Progenitor cell of endocrine pancreas (in vitro differentiated cells): ENCODE measurements around the gene LIX1. TPM values are rescaled to one million over a fixed set of nuclear protein-coding genes. Genes with fewer than 3 reads are reported as not detected.
A peak's percentile ranks its signal among the peaks of the same experiment; 100 is the strongest.

ENCODE experiments used
- DNase-seq: peaks from one replicate; pipeline ENCODE4 v3.0.0; 2021; ENCODE audit warnings: low spot score; ENCODE audit not compliant: unreplicated experiment
- H3K27ac Mint-ChIP-seq: 2 replicates; pipeline ENCODE4 v1.8.0; 2021; ENCODE audit warnings: mild to moderate bottlenecking, moderate library complexity, mixed read lengths
- H3K27me3 Mint-ChIP-seq: 2 replicates; pipeline ENCODE4 v1.8.0; 2021; ENCODE audit warnings: mixed read lengths
- H3K36me3 Mint-ChIP-seq: 2 replicates; pipeline ENCODE4 v1.8.0; 2022; ENCODE audit warnings: mixed read lengths; ENCODE audit not compliant: insufficient read depth
- H3K4me1 Mint-ChIP-seq: 2 replicates; pipeline ENCODE4 v1.8.0; 2021; ENCODE audit warnings: low read depth, mixed read lengths
- H3K4me3 Mint-ChIP-seq: 2 replicates; pipeline ENCODE4 v1.8.0; 2021; ENCODE audit warnings: low read depth, mild to moderate bottlenecking, moderate library complexity, mixed read lengths
- H3K9me3 Mint-ChIP-seq: 2 replicates; pipeline ENCODE4 v1.8.0; 2021; ENCODE audit warnings: low read depth, mixed read lengths
- CTCF ChIP-seq: fragments of 200-600 bp; sonication (generic); IDR thresholded peaks from one replicate; pipeline ENCODE4 v1.5.0; 2021; ENCODE audit warnings: antibody characterized with exemption, mild to moderate bottlenecking; ENCODE audit not compliant: unreplicated experiment
- total RNA-seq: library from RNA; stranded (reverse); gene quantifications from 2 replicates; pipeline ENCODE4 v1.2.1, GENCODE V29; 2021

LIX1 gene
- total RNA-seq, 1 donor from 2014 or later: 0.31 TPM

GRCh38 chr5:97071993-97072392, 70.4 kb downstream of the LIX1 start:
- H3K4me3 Mint-ChIP-seq: no peak overlapping the region
- no peak for DNase-seq
- H3K27ac Mint-ChIP-seq: no peak overlapping the region
- no peaks in the 10 kb centered on the region for H3K27me3 Mint-ChIP-seq
- H3K4me1 Mint-ChIP-seq: peaks cover 4% of the 10 kb centered on the region
- no peaks in the 10 kb centered on the region for H3K36me3 Mint-ChIP-seq
- H3K9me3 Mint-ChIP-seq: no peaks in the 10 kb centered on the region
- no peak for TF ChIP-seq CTCF

- H3K9me3 Mint-ChIP-seq: no peaks in the 10 kb centered on the region
- TF ChIP-seq CTCF: no peak
- no peak overlapping the region for H3K27ac Mint-ChIP-seq
- DNase-seq: no peak
- no peaks in the 10 kb centered on the region for H3K27me3 Mint-ChIP-seq
- no peak overlapping the region for H3K4me3 Mint-ChIP-seq
- no peaks in the 10 kb centered on the region for H3K36me3 Mint-ChIP-seq
- peaks cover 4% of the 10 kb centered on the region for H3K4me1 Mint-ChIP-seq
Observed at GRCh38 chr5:97071101-97071500, 71.3 kb downstream of the LIX1 start.

GRCh38 chr5:97070234-97070633, 72.2 kb downstream of the LIX1 start:
- H3K36me3 Mint-ChIP-seq: no peaks in the 10 kb centered on the region
- no peak overlapping the region for H3K27ac Mint-ChIP-seq
- DNase-seq: no peak
- H3K4me3 Mint-ChIP-seq: no peak overlapping the region
- TF ChIP-seq CTCF: no peak
- H3K27me3 Mint-ChIP-seq: no peaks in the 10 kb centered on the region
- H3K9me3 Mint-ChIP-seq: no peaks in the 10 kb centered on the region
- peaks cover 4% of the 10 kb centered on the region for H3K4me1 Mint-ChIP-seq

- peaks cover 6% of the 10 kb centered on the region for H3K4me1 Mint-ChIP-seq
- DNase-seq: no peak
- peak overlapping the region; percentile 4 for H3K27ac Mint-ChIP-seq
- no peak for TF ChIP-seq CTCF
- H3K9me3 Mint-ChIP-seq: no peaks in the 10 kb centered on the region
- H3K27me3 Mint-ChIP-seq: no peaks in the 10 kb centered on the region
- H3K36me3 Mint-ChIP-seq: no peaks in the 10 kb centered on the region
- H3K4me3 Mint-ChIP-seq: no peak overlapping the region
Observed at GRCh38 chr5:97067296-97067850, 75.0 kb downstream of the LIX1 start.

- H3K9me3 Mint-ChIP-seq: no peaks in the 10 kb centered on the region
- H3K36me3 Mint-ChIP-seq: no peaks in the 10 kb centered on the region
- TF ChIP-seq CTCF: no peak
- H3K4me3 Mint-ChIP-seq: no peak overlapping the region
- no peaks in the 10 kb centered on the region for H3K27me3 Mint-ChIP-seq
- H3K27ac Mint-ChIP-seq: no peak overlapping the region
- peaks cover 6% of the 10 kb centered on the region for H3K4me1 Mint-ChIP-seq
- DNase-seq: no peak
Observed at GRCh38 chr5:97065475-97065874, 76.9 kb downstream of the LIX1 start.
